ENCODE measurements around the gene RBMS3.

DNA sequence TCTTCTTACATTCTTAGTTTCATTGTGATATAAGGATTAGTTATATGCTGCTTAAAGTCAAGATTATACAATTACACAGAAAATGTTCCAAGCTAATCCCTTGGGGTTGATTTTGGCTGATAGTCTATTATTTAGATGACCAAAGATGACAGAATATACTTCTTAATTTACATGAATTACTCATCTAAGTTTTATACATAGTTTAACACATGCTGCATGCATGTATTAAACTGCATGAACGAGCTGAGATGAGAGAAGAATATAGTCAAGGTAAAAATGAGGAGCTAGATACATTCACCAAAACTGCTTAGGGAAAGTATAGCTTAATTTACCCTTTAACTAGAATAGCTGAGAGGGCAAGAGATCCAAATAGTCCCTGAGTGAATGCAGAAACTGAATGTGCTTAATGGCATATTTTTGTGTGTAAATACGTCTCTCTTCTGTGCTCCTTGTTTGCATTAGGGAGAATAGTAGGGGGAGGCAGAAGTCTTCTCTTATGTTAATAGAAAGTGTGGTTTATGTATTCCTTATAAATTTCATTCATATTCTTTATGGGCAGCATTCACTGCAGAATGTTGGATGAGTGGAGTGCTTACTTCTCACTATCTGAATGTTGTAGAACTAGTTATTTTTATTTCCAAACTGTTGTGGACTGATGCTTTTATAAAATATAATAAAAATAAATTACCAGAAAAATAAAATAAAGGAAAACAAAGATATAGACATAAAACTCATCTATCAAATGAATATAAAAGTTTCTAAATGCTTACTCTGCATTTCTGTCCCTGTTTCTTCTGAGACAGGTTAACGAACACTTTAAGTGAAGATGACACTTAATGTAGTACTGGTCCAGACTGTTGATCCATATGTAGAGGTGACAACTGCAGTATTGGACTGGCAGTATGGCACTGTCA, 327.8 kb downstream of the RBMS3 start:
- TF ChIP-seq, protein P1, sequence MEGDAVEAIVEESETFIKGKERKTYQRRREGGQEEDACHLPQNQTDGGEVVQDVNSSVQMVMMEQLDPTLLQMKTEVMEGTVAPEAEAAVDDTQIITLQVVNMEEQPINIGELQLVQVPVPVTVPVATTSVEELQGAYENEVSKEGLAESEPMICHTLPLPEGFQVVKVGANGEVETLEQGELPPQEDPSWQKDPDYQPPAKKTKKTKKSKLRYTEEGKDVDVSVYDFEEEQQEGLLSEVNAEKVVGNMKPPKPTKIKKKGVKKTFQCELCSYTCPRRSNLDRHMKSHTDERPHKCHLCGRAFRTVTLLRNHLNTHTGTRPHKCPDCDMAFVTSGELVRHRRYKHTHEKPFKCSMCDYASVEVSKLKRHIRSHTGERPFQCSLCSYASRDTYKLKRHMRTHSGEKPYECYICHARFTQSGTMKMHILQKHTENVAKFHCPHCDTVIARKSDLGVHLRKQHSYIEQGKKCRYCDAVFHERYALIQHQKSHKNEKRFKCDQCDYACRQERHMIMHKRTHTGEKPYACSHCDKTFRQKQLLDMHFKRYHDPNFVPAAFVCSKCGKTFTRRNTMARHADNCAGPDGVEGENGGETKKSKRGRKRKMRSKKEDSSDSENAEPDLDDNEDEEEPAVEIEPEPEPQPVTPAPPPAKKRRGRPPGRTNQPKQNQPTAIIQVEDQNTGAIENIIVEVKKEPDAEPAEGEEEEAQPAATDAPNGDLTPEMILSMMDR (IDR thresholded peaks at IDR 0.05): no peak
- no peak for TF ChIP-seq POLR2A (IDR thresholded peaks at IDR 0.05)
- TF ChIP-seq POLR2AphosphoS5 (IDR thresholded peaks at IDR 0.05): no peak
